Activated CD4-positive, alpha-beta T cell treated with anti-CD3 and anti-CD28 coated beads, Interleukin-10, Interleukin-2, amounts not matched to agents 100 ng/mL and 50 ng/mL, durations not matched to agents 16 hours and 8 hours (primary cell): ENCODE results near the gene MUC2.

ENCODE experiments used
- DNase-seq: peaks from one replicate; pipeline ENCODE4 v3.0.0-alpha.2; 2020

The MUC2 gene

DNA sequence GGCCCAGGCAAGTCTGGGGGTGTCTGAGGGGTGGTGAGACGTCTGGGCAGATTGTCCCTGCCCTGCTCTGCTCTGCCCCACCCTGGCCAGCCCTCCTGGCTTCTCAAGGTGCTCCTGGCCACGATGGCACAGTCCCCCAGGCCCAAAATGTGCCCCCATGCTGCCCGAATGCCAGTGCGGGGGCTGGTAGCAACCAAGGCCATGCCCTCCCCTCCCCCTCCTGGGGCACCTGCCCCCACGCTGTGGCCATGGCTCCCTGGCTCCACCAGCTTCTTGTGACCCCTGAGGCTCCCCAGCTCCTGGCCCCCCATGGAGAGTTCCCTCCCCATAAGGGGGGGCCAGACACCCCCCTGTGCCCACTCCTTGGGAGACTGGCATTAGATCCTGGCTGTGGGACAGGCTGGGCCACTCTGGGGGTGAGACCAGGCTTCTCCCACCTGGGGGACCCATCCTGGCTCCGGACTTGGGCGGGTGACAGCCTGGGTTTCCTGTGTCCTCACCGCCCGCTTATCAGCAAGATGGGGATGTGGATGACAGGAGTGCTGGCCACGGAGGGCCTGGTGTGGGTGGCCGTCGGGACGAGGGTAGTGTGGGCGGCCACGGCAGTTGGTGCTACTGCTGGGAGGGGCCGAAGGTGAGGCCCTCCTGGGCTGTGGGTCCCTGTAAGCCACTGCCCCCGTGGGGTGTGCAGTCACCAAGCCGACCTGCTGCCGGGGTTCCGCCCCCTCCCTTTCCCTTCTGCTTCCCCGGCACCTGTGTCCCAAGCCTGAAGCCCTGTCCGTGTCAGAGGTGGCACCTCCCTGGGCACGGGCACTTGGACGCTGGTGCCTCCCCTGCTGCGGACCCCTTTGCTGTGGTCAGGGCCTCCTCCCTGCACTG is 22.3 kb upstream of the MUC2 start:
- DNase-seq = no peak

DNA sequence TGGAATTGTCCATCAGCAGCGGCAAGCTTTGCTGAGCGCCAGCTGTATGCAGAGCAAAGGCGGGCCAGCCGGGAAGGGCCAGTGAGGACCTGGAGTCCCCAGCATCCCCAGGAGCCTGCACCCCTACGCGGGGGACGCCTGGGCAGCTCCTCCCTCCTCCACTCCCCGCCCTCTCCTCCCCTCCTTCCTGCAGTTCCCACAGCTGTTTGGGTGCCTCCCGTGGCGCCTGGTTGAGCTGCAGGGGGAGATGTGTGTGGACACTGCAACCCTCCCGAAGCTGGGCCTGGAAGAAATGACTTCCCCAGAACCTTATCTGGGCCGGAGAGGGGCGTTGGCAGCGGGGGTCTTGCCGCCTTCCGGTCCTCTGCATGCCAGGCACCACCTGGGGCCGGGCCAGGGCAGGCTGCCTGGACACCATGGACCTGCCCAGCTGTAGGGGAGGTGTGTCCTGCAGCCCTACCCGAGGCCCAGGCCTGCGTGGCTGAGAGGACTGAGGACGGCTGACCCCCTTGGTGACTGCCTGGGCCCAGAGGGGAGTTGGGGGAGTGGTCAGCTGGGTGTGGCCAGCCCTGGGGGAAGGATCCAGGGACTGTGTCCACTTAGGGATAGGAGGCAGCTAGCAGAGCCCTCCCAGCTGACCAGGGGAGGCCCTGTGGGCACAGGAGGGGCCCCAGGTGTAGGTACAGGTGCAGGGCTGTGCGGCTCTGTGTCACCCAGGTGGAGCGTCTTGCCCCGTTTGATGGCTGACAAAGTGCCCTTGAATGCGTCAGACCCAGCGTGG is 21.4 kb upstream of the MUC2 start:
- DNase-seq = no peak

DNA sequence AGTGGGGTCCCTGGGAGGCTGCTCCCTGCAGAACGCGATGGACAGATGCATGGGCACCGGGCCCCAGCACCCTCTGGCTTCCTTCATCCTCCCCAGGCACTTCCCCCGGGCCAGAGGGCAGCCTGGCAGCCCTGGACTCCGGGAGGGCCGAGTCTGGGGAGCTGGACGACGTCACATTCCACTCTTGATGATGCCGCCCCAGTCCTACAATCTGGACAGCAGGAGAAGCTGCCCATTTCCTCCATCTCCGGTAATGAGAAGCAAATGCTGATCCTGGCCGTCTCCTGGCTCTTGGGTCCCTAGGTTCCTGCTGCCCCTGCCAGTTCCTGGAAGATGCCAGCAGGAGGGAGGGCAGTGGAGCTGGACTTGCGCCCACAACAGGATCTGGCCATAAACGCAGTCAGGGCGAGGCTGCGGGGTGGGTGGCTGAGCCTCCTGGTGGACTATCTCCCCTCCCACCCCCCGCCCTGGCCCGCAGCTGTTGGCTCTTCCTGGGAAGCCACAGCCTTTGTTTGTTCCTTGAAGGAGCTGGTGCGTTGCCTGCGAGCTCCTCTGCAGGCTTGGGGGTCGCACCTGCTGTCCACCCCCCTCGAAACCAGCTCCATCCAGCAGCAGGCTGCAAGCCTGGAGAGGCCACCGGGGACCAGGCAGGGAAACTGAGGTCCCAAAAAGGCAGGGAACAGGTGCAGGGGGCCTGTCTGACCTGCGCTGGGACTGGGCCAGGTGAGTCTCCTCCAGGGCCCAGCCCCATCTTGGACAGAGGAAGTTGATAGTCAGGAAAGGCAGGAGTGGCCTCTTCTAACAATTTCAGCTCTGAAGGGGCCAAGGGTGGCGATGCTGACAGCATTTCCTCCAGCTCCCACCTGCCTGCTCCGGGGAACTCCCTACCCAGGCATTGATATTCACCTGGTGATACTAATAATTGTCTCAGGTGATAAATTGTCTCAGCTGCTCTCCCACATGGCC is 20.2 kb upstream of the MUC2 start:
- no peak for DNase-seq

DNA sequence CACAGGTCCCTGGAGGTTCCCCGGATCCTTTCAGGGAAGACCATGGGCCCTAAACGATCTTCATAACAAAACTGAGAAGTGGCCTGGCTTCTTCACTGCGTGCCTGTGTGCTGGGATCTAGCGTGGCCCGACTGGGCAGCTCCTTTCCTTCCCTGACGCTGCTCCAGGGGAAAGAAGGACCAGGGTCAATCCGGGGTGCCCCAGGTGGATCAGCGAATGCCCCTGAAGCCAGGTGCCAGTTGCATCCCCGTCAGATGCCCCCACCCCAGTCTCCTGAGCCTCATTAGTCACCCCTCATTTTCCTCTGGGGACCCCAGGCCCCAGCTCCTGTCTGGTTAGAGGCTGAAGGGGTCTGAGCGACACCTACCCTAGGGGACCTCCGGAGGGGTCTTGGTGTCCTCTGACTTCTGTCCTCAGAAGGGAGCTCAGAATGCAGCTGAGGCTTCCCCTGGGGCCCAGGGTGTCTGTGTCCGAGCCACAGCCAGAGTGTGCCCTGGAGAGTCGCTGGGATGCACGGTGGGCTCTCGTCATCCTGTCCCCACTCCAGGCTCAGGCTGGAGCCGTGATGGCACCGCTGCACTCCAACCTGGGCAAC is 19.5 kb upstream of the MUC2 start:
- DNase-seq = no peak

DNA sequence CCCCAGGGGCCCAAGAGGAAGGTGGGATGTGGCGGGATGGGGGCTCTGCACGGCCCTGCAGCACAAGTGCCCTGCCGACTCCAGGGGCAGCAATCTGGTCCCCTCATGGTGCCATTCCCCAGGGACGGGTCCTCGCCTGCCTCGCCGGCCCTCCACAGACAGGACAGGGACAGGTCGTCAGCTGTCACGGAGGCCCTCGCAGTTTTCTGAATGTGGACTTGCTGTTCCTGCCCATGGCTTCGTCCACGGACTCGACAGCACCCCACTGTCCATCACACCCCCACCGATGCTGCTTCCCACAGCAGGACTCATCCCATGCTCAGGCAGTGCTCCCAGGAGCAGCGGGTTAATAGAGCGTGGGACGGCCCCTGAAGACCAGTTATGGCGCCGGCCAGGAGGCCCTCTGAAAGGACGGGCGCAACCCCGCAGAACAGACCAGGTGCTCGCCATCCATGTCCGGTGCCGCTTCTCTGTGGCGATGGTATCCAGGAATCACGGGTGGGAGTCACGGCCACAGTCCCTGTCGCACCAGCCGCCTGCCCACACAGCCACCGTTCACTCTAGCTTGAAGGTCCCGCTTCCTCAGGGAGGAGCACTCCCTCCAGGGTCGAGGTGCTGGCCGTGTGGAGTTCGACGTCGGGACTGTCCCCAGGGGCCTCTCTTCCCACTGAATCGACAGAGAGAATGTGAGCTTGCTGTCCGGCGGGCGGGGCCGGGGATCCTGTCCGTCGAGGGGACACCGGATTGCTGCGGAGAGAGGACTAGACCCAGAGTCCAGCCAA is 18.5 kb upstream of the MUC2 start:
- DNase-seq = no peak

DNA sequence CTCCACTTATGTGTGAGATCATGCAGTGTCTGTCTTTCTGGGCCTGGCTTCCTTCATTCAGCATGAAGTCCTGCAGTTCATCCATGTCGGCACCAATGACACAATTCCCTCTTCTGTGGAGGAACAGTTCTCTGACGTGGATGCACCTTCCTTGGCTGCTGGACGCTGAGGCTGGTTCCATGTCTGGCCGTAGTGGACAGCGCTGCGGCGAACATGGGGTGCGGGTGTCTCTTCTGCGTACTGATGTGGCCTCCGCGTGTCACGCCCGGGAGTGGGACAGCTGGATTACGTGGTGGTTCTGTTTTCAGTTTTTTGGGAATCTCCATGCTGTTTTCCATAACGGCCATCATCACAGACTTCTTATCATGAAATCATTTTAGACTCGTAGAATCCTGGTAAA is 16.9 kb upstream of the MUC2 start:
- DNase-seq = no peak

DNA sequence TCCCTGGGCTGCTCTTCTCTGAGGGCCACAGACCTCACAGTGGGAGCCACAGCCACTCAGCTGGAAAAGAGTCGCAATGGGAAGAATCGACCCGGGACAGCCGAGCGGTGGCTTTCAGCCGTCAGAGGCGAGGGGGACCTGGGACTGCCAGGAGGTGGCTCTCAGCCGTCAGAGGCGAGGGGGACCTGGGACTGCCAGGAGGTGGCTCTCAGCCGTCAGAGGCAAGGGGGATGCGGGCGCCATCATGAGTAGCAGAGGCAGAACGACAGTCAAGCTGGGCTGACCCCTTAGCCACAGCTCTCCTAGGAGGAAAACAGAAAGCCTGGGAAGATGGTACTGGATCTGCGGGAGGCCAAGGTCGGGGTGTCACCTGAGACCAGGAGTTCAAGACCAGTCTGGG is 14.9 kb upstream of the MUC2 start:
- no peak for DNase-seq

DNA sequence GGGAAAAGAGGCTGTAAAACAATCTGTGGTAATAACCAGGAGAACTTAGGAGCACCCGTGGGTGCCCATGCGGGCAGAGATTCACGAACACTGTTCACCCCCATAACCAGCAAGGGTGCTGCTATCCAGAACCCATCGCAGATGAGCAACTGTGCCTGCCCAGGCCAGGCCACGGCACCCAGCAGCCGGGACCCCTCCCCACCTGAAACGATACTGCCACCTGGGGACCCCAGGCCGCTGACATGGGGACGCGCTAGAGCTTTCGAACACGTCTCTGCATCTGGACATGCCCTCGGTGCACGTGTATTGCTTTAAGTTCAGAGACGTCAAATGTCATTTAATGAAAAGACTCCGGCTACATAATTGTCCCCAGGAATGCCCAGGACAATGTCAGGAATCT is 14.3 kb upstream of the MUC2 start:
- no peak for DNase-seq

DNA sequence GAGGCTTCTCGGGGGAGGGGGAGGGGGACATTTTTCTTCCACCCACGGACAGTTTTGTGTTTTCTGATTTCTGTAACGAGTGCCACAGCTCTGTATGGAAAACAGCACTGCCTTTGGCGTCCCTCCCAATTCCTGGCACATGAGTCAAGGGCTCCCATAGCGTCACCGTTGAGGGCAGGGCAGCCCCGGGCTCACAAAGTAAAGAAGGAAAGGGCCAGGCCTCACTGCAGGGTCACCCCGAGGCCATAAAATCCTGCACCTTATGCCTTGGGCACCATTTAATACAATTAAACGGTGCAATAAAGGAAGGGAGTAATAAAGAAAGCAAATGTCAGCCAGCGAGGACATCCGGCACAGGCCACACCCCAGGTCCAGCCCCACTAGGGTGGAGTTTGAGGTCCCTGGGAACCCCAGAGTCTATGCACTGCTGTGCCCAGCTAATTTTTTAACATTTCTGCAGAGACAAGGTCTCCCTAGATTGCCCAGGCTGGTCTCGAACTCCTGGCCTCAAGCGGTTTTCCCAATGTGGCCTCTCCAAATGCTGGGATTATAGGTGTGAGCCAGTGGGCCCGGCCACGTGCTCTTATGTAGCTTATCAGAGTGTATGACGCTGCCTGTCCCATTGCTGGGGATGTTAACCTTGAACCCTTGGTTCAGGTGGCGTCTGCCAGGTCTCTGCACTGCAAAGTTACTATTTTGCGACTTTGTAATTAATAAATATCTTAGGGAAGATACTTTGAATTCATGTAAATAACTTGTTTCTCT is 13.6 kb upstream of the MUC2 start:
- DNase-seq = no peak

DNA sequence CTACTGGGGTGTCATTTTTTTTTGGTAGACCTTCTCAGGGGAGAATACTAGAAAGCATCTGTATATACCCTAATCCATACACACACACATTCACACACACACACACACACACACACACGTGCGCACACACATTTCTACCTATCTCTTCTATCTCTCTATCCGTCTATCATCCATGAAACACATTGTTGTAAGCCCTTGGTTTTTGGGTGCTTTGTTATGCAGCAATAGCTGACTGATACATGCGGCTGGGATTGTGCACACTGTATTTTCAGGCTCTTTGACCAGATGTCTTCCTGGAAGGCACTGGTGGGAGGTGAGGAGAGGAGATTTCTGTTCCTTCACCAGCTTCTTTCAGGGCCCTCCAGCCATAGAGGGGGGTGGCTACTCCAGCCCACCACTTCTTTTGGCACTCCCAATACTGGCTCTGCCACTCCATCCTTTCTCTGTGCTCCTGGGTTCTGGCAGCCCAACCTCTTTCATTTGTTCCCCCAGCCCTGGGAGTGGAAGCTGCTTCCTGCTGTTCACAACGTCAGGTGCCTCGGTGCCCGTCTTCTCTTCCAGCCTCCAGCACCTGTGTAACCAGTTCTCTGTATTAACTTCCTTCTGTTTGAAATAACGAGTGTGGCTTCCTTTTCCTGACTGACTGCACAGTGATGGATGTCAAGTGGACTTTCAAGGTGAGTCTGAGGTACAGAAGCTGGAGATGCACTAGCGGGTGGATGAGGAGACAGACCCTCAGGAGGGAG is 12.4 kb upstream of the MUC2 start:
- no peak for DNase-seq

DNA sequence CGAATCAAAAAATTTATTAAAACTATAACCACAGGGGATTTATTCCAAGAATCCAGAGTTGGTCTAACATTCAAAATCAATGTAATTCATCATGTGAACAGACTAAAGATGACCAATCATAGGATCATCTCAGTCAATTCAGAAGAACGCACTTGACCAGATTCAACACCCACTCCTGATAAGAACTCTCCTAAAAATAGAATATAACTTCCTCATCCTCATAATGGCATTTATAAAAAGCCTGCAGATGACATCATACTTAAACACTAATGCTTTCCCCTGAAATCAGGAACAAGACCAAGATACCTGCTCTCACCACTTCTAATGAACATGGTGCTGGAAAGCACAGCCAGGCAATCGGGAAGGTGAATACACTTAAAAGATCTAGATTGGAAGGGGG is 10.5 kb upstream of the MUC2 start:
- DNase-seq = no peak

DNA sequence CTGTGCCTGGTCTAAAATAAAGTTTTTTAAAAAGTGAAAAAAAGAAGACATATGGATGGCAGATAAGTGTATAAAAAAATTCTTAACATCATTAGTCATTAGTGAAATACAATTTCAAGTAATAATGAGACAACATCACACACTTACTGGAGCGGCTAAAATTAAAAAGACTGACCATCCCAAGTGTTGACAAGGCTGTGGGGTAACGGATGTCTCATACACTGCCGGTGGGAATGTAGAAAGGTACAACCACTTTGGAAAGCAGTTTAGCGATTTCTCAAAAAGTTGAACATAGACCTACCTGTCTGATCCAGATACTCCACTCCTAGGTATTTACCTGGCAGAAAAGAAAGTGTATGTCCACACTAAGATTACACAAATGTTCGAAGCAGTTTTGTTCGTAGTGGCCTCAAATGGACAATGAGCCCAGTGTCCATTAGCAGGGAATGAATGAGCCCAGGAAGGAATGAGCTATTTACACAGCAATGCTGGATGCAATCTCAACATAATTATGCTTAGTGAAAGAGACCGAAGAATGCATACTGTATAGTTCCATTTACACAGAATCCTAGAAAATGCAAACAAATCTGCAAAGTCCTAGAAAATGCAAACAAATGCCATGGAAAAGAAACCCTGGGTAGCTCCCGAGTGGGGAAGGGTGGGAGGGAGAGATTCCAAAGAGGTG is 6.7 kb upstream of the MUC2 start:
- no peak for DNase-seq

DNA sequence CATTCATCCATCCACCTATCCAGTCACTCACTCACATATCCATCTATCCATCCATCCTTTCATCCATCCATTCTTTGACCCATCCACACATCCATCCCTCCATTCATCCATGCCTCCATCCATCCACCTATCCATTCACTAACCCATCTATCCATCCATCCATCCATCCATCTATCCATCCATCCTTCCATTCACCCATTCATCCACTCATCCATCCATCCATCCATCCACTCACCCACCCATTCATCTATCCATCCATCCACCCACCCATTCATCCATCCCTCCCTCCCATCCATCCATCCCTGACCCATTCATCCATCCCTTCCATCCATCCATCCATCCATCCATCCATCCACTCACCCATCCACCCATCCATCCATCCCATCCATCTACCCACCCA is 4.9 kb upstream of the MUC2 start:
- DNase-seq = no peak

DNA sequence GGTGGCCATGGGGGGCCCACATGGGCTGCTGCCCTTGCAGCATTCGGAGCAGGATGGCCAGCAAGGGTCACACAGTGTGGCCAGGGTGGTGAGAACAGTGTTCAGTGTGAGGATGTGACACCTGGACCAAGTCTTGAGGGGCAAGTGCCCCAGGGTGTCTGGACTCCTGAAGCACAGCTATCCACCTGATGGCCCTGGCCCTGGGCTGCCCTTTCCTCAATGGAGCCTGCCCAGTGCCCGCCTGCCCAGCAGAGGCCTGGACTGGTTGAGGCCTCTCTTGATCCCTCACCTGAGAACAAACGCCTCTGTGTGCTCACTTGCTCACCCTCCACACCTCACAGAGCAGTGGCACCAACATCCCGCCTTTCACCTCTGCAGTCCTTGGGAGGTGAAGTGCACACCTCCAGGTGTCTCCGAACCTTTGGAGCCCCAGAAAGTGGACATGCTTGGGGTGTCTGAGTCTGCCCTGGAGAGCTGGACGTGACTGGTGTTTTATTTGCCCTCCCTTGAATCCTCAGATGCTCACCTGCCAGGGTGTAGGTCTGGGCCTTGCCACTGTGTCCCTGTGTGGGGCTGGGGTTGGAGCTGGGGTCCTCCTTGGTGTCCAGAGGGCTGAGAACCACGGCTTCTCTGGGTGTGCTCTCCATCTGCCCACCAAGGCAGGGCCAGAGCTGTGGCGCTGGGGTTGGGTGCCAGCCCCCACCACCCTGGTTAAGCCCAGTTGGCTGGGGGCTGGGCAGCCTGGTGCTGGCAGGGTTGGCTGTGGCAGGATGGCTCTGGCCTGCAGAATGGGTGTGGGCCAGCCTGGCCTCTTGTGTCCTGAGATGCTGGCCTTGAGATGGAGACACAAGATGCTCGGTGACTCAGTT is 3.8 kb upstream of the MUC2 start:
- DNase-seq = no peak

DNA sequence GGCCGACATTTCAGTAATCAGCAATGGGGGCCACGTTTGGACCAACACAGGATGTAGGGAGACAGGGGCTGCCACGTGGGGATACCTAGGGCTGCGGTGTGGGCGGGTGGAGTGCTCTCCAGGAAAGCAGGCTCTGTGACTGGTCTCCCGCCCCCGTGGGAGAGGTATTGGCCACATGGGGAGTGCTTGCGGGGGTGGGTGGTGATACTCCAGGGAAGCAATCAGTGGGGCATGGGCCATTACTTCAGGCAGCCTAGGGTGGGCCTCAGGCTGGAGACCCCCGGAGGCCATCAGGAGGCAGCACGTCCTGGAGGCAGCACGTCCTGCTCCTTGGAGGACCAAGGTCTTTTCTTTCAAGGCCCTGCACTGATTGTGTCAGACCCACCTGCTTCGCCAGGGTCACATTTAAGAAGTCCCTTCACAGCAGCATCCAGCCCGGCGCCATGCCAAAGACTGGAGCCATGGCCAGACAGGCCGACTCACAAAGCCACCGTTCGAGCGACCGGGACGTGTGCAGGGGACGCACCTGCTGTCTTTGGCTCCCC is 3.0 kb upstream of the MUC2 start:
- DNase-seq = no peak

DNA sequence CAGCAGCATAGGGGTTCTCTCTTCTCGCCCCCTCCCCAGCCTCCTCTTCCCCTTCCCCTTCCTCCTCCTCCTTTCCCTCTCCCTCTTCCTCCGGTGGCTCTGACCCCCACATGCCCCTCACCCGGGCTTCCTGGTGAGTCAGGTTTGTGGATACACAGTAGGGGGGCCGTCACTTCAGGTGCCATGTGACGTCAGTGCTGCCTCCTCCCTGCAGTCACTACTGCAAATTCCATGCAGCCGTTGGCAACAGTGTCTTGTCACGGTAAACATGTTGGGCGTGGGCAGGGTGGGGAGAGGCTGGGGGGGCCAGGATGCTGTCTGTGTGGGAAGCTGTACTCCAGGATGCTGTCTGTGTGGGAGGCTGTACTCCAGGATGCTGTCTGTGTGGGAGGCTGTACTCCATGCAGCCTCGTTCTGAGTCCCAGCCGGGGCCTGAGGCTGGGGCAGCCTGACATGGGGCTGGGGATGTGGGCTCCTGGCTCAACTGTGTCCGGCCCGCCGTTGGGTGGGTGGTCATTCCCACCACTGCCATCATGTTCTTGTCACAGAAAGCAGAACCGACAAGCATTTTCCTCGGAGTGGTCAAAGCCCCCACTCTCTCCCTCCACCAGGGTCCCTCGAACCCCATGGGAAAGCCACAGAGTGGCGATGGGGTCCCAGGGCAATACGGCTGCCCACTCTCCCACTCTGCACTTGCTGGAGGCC is 2.4 kb upstream of the MUC2 start:
- no peak for DNase-seq

DNA sequence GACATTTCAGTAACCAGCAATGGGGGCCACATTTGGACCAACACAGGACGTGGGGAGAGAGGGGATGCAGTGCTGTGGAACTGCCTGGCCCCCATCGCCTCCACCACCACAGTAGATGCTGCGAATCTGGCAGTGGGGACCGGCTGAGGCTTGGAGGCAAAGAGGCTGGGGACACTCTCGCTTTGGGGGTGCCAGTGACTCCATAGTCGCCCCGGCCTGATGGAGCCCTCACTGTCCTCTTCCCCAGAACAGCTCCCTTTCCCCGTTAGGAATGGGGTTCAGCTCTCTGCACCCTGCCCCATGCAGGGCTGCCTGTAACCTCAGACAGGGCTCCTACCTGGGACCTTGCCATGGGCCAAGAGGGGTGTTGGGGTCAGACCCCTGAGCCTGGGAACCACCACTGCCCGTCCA is 1.8 kb upstream of the MUC2 start:
- DNase-seq = no peak

DNA sequence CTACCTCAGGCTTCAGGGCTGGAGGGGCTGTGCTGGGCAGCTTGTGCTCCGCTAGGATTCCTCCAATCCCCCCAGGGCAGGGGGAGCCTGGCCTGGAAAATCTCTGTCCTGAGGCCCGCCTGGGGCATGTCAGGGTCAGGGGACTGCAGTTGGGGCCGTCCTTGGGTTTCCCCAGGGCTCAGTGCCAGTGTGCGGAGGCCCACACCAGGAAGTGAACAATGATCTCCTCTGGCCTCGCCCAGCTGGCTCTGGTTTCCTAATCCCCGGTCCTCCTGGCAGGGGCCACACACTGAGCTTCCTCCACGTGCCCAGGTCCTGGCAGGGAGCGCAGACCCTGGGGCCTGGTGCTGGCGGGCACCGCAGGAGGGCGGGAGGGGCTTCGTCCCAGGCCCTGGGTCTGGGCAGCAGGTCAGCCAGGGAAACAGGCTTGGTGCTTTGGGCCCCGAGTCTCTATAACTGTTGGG is 1.4 kb upstream of the MUC2 start:
- DNase-seq = no peak
